ENCODE measurements around the gene ZSCAN1. TPM values are rescaled to one million over a fixed set of nuclear protein-coding genes. Genes with fewer than 3 reads are reported as not detected.

The ZSCAN1 gene
- total RNA-seq, 2 experiments from 2014 or later: not detected

- Histone ChIP-seq H3K79me2 (ENCODE audit: insufficient read depth, low read depth, low read length) (no peaks in the 10 kb centered on the region), H3K4me2 (ENCODE audit: low read length) (no peak overlapping the region), H3K27ac (ENCODE audit: low read depth, low read length, poor library complexity, severe bottlenecking) (no peak overlapping the region), H3K4me3 (ENCODE audit: low read depth, low read length, poor library complexity, severe bottlenecking) (no peak overlapping the region), H3K4me1 (ENCODE audit: insufficient read depth, low read length, poor library complexity, severe bottlenecking) (no peaks in the 10 kb centered on the region), H3K9me3 (ENCODE audit: low read length) (no peaks in the 10 kb centered on the region), H3K9me2 (ENCODE audit: insufficient read depth, low read length) (no peaks in the 10 kb centered on the region), H4K20me1 (ENCODE audit: insufficient read depth, low read length) (no peaks in the 10 kb centered on the region), H2AFZ (ENCODE audit: low read length) (no peak overlapping the region), H3K36me3 (ENCODE audit: insufficient read depth, low read length) (no peaks in the 10 kb centered on the region)
- intact Hi-C loops (cut with micrococcal nuclease; ENCODE audit: unreplicated experiment): no loop called here
- no peak for TF ChIP-seq CTCF (conservative IDR thresholded peaks at IDR 0.05; ENCODE audit: low read length)
- no peak for TF ChIP-seq EZH2phosphoT487 (IDR thresholded peaks at IDR 0.05; ENCODE audit: borderline replicate concordance, low read depth, low read length)
- CTCF ChIA-PET (ENCODE audit: unreplicated experiment): no interaction called here
- DNase-seq (ENCODE audit: low spot score): no peak
- no TSS peak for BruUV-seq (replicated peaks)
- POLR2A ChIA-PET: no interaction called here
Observed at GRCh38 chr19:58089846-58090245, 56.0 kb downstream of the ZSCAN1 start.

- ChIA-PET CTCF (ENCODE audit: unreplicated experiment) (no interaction called here), POLR2A (interaction anchor here (0.6 kb wide), 1 partner anchor 944 kb away, joined by 4 read pairs; no protein-coding TSS in a partner anchor)
- Histone ChIP-seq H3K4me3 (ENCODE audit: low read depth, low read length, poor library complexity, severe bottlenecking) (no peak overlapping the region), H2AFZ (ENCODE audit: low read length) (no peak overlapping the region), H4K20me1 (ENCODE audit: insufficient read depth, low read length) (no peaks in the 10 kb centered on the region), H3K4me2 (ENCODE audit: low read length) (no peak overlapping the region), H3K27ac (ENCODE audit: low read depth, low read length, poor library complexity, severe bottlenecking) (no peak overlapping the region), H3K4me1 (ENCODE audit: insufficient read depth, low read length, poor library complexity, severe bottlenecking) (no peaks in the 10 kb centered on the region), H3K9me3 (ENCODE audit: low read length) (no peaks in the 10 kb centered on the region), H3K36me3 (ENCODE audit: insufficient read depth, low read length) (no peaks in the 10 kb centered on the region), H3K9me2 (ENCODE audit: insufficient read depth, low read length) (no peaks in the 10 kb centered on the region), H3K79me2 (ENCODE audit: insufficient read depth, low read depth, low read length) (no peaks in the 10 kb centered on the region)
- no peak for TF ChIP-seq EZH2phosphoT487 (IDR thresholded peaks at IDR 0.05; ENCODE audit: borderline replicate concordance, low read depth, low read length)
- TF ChIP-seq CTCF (conservative IDR thresholded peaks at IDR 0.05; ENCODE audit: low read length): no peak
- intact Hi-C loops (cut with micrococcal nuclease; ENCODE audit: unreplicated experiment): no loop called here
- DNase-seq (ENCODE audit: low spot score): no peak
- BruUV-seq (replicated peaks): no TSS peak
Observed at GRCh38 chr19:58091251-58091995, 57.6 kb downstream of the ZSCAN1 start.

GRCh38 chr19:58093071-58093470, 59.2 kb downstream of the ZSCAN1 start:
- POLR2A ChIA-PET: no interaction called here
- TF ChIP-seq CTCF (conservative IDR thresholded peaks at IDR 0.05; ENCODE audit: low read length) (no peak), EZH2phosphoT487 (IDR thresholded peaks at IDR 0.05; ENCODE audit: borderline replicate concordance, low read depth, low read length) (no peak)
- no TSS peak for BruUV-seq (replicated peaks)

More at GRCh38 chr19:58093071-58093470, 59.2 kb downstream of the ZSCAN1 start:
- Histone ChIP-seq H2AFZ (ENCODE audit: low read length) (no peak overlapping the region), H3K27ac (ENCODE audit: low read depth, low read length, poor library complexity, severe bottlenecking) (no peak overlapping the region), H3K4me3 (ENCODE audit: low read depth, low read length, poor library complexity, severe bottlenecking) (no peak overlapping the region), H3K36me3 (ENCODE audit: insufficient read depth, low read length) (no peaks in the 10 kb centered on the region), H3K9me3 (ENCODE audit: low read length) (no peaks in the 10 kb centered on the region), H3K4me2 (ENCODE audit: low read length) (no peak overlapping the region), H4K20me1 (ENCODE audit: insufficient read depth, low read length) (no peaks in the 10 kb centered on the region), H3K9me2 (ENCODE audit: insufficient read depth, low read length) (no peaks in the 10 kb centered on the region), H3K79me2 (ENCODE audit: insufficient read depth, low read depth, low read length) (no peaks in the 10 kb centered on the region), H3K4me1 (ENCODE audit: insufficient read depth, low read length, poor library complexity, severe bottlenecking) (no peaks in the 10 kb centered on the region)
- CTCF ChIA-PET (ENCODE audit: unreplicated experiment): no interaction called here
- intact Hi-C loops (cut with micrococcal nuclease; ENCODE audit: unreplicated experiment): no loop called here
- no peak for DNase-seq (ENCODE audit: low spot score)

Data from OCI-LY7 (cell line).